A549 treated with RU486 at 1 μM for 4 hours (cell line): Measurements from ENCODE around the gene SMYD5. TPM values are rescaled to one million over a fixed set of nuclear protein-coding genes. Genes with fewer than 3 reads are reported as not detected.

Experiments
- total RNA-seq: library from RNA; stranded (reverse); fragments of 200-300 nt; extraction: Qiagen RNA extraction; gene quantifications from 5 replicates; pipeline ENCODE4 v1.2.3, GENCODE V29; 2022; ENCODE audit warnings: low read depth

The SMYD5 gene
- 53.9 to 62.0 TPM (median 56.6 TPM) in 5 replicates for total RNA-seq

DNA sequence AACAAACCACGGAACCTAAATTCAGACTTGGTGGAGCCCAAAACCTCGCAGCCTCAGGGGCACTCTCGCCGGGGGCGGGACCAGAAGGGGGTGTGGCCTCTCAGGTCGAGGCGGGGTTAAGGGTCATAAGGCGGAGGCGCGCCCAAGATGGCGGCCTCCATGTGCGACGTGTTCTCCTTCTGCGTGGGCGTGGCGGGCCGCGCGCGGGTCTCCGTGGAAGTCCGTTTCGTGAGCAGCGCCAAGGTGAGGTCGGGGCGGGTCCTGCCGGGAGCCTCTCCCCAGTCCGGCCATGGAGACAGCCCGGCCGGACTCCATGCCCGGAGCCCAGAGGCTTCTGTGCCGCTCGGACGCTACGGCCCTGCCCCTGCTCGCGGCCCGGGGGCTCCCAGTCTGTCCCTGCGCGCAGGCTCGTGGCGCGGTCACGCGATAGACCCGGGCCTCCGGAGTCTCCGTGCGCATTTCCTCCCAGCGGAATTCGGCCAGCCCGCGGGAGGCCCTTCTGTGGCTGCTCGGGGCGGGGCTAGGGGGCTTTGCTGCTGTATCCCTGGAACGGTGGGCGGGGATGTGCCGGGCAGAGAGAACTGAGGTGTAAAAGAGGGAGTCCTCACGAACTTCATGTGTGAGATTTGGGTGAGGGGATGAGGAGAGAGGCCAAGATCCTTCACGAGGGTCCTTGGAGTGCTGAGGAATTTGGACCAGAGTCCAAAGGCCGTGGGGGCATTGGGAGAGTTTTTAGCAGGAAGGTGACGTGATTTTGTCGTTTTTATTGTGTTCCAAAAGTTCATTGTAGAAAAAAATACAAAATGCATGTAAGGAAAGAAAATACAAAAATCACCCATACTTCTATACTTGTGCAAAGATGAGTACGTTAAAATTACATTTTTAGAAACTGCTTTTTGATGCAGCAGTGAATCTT is at the start of gene SMYD5:
SMYD5 (plus strand) TSS at position 126 of the 916 bp plus-strand sequence; CDS start at position 148, 22 bp downstream.

DNA sequence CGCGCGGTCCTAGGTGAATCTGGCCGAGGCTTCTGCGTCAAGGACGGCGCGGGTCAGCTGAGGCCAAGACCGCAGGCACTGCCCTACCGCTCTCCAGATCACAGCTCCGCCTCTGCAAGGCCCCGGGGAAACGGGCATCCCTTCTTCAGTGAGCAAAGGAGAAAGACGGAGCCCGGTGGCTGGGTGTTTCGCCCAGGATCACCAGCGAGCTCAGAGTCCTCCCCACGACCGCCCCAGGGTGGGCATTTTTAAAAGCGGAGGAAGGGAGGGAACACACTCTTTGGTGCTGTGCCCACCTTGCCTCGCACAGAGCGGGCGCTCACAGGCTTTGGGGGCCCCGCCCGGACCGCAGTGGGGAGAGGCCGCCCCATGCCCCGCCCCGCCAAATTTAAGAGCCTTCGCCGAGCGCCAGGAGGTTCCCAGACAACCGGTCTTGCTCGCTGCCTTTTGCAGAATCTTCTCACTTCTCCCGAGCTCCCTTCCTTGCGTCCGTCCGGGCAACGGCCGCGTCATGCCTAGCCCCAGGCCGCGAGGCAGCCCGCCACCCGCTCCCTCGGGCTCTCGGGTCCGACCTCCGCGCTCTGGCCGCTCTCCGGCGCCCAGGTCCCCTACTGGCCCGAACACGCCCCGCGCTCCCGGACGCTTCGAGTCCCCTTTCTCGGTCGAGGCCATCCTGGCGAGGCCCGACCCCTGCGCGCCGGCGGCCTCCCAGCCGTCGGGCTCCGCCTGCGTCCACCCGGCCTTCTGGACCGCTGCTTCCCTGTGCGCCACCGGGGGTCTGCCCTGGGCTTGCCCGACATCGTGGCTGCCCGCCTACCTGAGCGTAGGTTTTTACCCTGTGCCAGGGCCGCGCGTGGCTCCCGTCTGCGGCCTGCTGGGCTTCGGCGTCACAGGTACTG is 11.6 kb upstream of the SMYD5 start, which contains the start of gene NOTO:
NOTO (plus strand) TSS at position 419 of the 899 bp plus-strand sequence; CDS start at position 512, 93 bp downstream.

GRCh38 chr2:73233154-73233931 is 19.3 kb downstream of the SMYD5 start, which contains the start of gene PRADC1:
PRADC1 (minus strand) TSS chr2:73233239; CDS start chr2:73233160, 79 bp downstream.

DNA sequence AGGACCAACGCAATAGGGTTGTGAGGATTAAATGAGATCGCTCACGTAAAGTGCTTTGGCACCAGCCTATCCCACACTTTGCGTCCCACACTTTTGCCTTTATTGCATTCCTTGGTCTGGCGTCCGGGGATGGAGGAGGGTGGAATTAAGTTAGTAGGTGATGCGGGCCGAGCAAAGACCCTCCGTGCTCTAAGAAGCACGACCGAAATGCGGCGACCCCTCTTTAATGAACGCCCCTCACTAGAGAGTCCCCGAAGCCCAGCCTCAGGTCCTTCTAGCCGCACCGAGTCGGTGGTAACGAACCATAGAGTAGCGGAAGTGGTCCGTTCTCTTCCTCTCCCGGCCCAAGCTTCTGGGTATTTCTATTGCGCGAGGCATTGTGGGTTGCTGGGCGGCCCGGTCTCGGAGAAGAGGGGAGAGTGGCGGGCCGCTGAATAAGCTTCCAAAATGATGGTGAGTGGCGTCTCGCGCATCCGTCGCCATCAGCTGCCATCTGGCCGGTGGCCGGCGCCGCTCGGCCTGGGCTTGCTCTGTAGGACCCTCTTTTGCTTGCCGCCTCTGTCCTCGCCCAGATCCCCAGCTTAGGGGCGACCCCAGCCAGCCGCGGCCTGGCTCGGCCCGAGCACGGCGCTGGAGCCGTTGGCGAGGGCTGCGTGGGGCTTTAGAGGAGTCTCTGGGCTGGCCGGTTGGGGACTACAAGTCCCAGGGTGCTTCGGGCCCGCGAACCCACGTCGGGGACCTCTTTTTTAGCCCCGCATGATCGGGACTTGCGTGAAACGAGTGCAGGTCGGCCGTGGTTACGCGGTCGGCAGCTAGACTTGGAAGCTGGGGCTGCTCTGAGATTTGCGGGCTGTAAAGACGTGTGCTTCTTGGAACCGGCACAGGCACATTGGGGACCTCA is 20.1 kb downstream of the SMYD5 start, which contains the start of gene CCT7:
CCT7 (plus strand) TSS at position 377 of the 901 bp plus-strand sequence; CDS start at position 448, 71 bp downstream.

Other genes starting within 250 kb of the SMYD5 start
- gene SFXN5, start 142.5 kb upstream of the SMYD5 start, total RNA-seq = 11.6 to 16.5 TPM (median 13.4 TPM) in 5 replicates
- gene RAB11FIP5, start 101.3 kb upstream of the SMYD5 start, total RNA-seq = 31.2 to 38.7 TPM (median 35.3 TPM) in 5 replicates
- 0.09 TPM in 1 of 5 replicates, not detected in the others for gene NOTO, start 11.7 kb upstream of the SMYD5 start, total RNA-seq
- 19.3 to 24.1 TPM (median 23.6 TPM) in 5 replicates for gene PRADC1, start 19.0 kb downstream of the SMYD5 start, total RNA-seq
- 568 to 901 TPM (median 612 TPM) in 5 replicates for gene CCT7, start 20.1 kb downstream of the SMYD5 start, total RNA-seq
- 4.3 to 6.0 TPM (median 5.3 TPM) in 5 replicates for gene FBXO41, start 70.2 kb downstream of the SMYD5 start, total RNA-seq
- 0.17 to 0.37 TPM (median 0.27 TPM) in 5 replicates for gene EGR4, start 79.3 kb downstream of the SMYD5 start, total RNA-seq
- 9.8 to 10.6 TPM (median 10.6 TPM) in 5 replicates for gene ALMS1, start 171.6 kb downstream of the SMYD5 start, total RNA-seq